Measurements from ENCODE around the gene SLC17A7. TPM values are rescaled to one million over a fixed set of nuclear protein-coding genes. Genes with fewer than 3 reads are reported as not detected.

Gene SLC17A7
- total RNA-seq = not detected in 2 replicates

DNA sequence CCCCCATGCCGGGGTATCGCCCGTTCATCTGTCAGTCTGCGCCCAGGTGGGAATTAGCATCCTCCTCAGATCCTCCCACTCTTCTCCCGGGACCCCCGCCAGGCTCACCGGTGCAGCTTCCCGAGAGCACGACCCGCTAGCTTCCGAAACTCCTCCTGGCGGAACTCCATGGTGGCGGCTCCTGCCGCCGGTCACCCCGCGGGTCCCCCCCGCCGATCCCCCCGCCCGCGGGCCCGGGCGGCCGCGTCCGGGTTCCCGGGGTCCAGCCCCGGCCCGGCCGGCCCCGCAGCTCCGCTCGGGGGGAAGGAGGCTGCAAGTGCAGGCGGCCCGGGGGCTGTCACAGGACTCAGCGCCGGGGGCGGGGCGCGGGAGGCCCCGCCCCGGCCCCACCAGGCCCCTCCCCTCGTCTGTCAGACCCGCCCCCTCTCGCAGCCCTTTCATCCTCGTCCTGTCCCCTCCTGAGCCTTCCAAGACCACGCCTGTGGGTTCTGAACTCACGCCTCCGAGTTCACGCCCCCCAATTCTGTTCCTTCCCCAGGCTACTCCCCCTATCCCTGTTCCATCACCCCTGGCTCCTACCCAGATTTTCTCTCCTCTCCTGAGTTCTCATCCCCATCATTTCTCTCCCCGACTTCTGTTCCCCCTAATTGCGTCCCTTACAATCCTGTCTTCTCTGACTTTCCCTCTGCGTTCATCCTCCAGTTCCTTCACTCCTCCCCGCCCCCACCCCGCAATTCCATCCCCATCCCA, at the start of gene SLC17A7:
Gene SLC17A7 (minus strand): TSS at position 318 of the 750 bp plus-strand sequence. CDS start 148 bp downstream, at position 170.

DNA sequence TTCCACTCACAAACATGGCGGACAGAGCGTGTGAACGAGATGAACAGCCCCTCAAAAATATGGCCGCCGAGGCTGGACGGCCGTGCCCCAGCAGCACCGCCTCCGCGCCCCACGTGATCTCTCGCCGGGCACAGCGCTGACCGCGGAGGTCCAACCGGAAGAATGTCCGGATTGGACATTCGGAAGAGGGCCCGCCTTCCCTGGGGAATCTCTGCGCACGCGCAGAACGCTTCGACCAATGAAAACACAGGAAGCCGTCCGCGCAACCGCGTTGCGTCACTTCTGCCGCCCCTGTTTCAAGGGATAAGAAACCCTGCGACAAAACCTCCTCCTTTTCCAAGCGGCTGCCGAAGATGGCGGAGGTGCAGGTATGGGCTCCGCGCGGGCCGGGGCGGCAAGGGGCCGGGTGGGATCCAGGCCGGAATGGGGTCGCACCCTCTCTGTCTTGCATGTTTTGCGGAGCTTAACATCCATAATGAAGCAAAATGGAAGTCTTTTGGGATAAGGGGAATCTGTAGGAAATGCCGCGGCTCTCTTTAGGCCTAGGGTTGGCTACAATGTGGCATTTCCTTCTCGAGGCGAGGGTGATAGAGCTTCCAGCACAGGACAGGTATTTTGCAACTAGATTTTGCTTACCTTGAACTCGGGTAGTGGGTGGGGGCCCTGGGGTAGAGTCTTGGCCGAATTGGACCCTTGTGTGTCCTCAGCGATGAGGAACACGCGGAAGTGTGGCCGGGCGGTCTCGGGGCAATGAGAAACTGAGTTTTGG, 46.1 kb upstream of the SLC17A7 start, which contains the start of gene RPL13A:
Gene RPL13A (plus strand): TSS at position 332 of the 769 bp plus-strand sequence. CDS start 22 bp downstream, at position 354.

GRCh38 chr19:49473868-49474541, 32.7 kb upstream of the SLC17A7 start, which contains the start of gene FLT3LG:
Gene FLT3LG (plus strand): TSS chr19:49474215. CDS start chr19:49474640, 425 bp downstream.

DNA sequence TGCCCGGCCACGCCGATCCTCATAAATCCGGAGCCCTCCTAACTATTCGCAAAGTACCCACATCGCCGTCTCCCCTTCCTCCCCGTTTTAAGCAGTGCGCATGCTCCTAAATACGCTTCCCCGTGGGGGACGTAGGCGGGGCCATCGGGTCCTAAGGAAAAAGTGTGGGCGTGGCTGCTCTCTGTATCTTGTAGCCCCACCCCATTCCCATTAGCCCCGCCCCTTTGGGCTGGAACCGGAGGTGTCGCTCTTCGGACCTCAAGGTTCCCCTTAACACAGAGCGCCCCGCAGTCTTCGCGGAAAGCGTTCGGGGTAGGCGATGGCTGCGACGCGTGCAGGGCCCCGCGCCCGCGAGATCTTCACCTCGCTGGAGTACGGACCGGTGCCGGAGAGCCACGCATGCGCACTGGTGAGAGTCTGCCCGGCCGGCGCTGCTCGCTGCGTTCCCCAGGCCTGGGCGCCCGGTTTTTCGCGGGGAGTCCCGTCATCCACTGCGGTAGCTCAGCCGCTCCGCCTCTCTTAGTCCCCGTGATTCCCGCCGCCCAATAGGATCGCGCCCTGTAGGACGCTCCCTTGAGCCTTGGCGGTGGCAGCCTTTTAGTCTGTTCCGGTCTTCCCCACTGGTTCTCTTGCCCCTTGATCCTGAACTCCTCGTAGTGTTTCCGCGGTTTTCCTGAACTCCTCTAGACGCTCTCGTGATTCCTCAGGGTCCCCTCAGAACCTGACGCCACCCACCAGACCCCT, 11.9 kb upstream of the SLC17A7 start, which contains the start of gene ALDH16A1:
Gene ALDH16A1 (plus strand): TSS at position 213 of the 744 bp plus-strand sequence. CDS start 107 bp downstream, at position 320.

GRCh38 chr19:49451430-49452181, 10.3 kb upstream of the SLC17A7 start, which contains the start of gene PIH1D1:
Gene PIH1D1 (minus strand): TSS chr19:49451814. CDS start chr19:49451574, 240 bp downstream.

DNA sequence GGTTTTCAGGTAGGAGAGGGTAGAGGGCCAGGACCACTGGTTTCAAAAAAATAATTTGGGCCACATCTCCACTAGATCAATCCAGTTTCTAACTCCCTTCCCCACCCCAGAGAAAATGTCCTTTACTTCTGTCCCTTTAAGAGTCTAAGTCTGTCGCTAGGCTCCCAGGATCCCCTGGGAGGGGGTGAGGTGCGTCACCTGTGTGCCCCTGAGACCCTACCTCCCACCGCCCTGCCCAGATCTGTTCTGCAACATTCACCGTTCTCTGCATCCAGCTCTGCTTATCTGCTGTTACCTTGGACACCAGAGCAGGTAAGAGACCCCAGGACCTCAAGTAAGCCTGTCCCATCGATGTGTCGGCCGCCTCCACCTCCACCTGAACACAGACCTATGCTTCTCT, 16.1 kb downstream of the SLC17A7 start, which contains the start of gene GFY:
Gene GFY (plus strand): TSS at position 211 of the 400 bp plus-strand sequence. CDS start 1,043 bp downstream, outside the sequence.

DNA sequence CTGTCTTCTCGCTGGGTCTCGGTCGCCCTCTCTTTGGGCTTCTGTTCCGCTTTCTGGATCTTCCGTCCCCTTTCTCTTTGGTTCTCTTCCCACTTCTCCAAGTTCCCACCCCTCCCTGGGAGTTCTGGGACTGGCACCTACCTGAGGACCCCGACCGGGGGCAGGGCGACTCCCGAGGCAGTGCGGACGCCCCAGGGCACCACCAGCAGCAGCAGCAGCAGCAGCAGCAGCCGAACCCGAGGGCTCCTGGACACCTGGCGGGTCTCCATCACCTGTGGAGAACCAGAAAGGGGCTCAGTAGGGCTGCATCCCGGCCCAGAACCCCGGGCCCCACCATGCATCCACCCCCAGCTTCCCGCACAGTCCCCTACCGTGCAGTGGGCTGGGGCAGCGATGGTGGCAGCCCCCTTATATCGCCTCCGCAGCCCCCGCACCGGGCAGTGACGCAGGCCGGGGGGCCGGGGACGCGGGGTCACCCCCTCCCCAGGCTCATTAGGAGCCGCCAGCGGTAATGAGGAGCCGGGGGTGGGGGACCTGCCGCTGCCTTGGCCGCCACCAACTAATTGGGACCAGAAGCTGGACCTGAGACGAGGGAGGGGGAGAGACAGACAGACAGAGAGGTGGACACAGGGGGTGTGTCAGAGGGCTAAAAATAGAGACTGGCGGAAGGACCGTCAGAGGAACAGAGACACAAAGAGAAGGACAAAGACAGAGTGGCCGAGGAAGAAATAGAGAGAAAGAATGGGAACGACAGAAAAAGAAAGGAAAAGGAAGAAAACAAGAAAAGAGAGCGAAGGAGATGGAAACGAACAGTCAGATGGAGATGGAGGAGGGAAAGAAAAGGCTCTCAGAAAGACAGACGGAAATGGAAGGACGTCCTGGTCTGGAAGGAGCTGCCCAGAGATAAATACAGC, 18.0 kb downstream of the SLC17A7 start, which contains the start of gene PTH2:
Gene PTH2 (minus strand): TSS at position 371 of the 914 bp plus-strand sequence. CDS start 102 bp downstream, at position 269.

DNA sequence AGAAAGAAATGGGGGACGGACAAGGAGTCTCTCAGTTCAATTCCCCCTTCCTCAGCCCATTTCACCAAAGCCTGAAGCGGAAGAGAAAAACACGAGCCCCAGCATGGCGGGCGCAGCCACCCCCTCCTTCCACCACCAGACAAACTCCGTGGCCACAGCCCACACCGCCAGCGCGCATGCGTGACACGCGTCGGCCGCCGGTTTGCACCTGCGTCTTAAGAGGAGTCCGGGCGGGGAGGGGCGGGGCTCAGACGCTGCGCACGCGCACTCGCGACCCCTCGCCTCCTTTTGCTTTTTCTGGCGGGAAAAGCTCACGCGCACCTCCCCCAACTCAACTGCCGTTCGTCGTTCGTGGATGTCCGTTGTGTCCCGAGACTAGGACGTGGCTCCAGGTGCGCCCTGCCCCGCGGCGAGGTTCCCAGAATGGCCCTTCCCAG, 53.4 kb downstream of the SLC17A7 start, which contains the start of gene KASH5:
Gene KASH5 (plus strand): TSS at position 314 of the 437 bp plus-strand sequence. CDS start 2,635 bp downstream, outside the sequence.

Other genes starting within 250 kb of the SLC17A7 start
- gene SLC6A16, start 116.3 kb downstream of the SLC17A7 start, total RNA-seq = 0.19 TPM in 1 of 2 replicates, not detected in the other
- gene CD37, start 106.1 kb downstream of the SLC17A7 start, total RNA-seq = not detected in 2 replicates
- gene TEAD2, start 79.1 kb downstream of the SLC17A7 start, total RNA-seq = 15.7 and 18.6 TPM in 2 replicates
- gene DKKL1, start 77.7 kb downstream of the SLC17A7 start, total RNA-seq = 0.50 TPM in 1 of 2 replicates, not detected in the other
- not detected in 2 replicates for gene KASH5, start 53.3 kb downstream of the SLC17A7 start, total RNA-seq
- not detected in 2 replicates for gene PTH2, start 18.1 kb downstream of the SLC17A7 start, total RNA-seq
- not detected in 2 replicates for gene GFY, start 16.1 kb downstream of the SLC17A7 start, total RNA-seq
- 53.4 and 57.2 TPM in 2 replicates for gene PIH1D1, start 10.3 kb upstream of the SLC17A7 start, total RNA-seq
- gene ALDH16A1, start 11.7 kb upstream of the SLC17A7 start, total RNA-seq = 36.9 and 95.8 TPM in 2 replicates
- gene FLT3LG, start 32.7 kb upstream of the SLC17A7 start, total RNA-seq = 3.9 and 8.8 TPM in 2 replicates
- gene RPL13A, start 46.1 kb upstream of the SLC17A7 start, total RNA-seq = 2,736 and 3,240 TPM in 2 replicates
- 5,849 and 6,378 TPM in 2 replicates for gene RPS11, start 54.9 kb upstream of the SLC17A7 start, total RNA-seq
- gene FCGRT, start 71.1 kb upstream of the SLC17A7 start, total RNA-seq = 141 and 188 TPM in 2 replicates
- 300 and 343 TPM in 2 replicates for gene RCN3, start 86.5 kb upstream of the SLC17A7 start, total RNA-seq
- gene NOSIP, start 139.0 kb upstream of the SLC17A7 start, total RNA-seq = 48.8 and 54.8 TPM in 2 replicates
- 0.29 and 3.6 TPM in 2 replicates for gene PRRG2, start 139.8 kb upstream of the SLC17A7 start, total RNA-seq
- 11.5 and 12.4 TPM in 2 replicates for gene PRR12, start 149.7 kb upstream of the SLC17A7 start, total RNA-seq
- 68.3 and 79.6 TPM in 2 replicates for gene RRAS, start 198.6 kb upstream of the SLC17A7 start, total RNA-seq
- gene SCAF1, start 200.7 kb upstream of the SLC17A7 start, total RNA-seq = 34.4 and 36.1 TPM in 2 replicates
- gene IRF3, start 224.3 kb upstream of the SLC17A7 start, total RNA-seq = 32.6 and 65.3 TPM in 2 replicates
- gene BCL2L12, start 224.4 kb upstream of the SLC17A7 start, total RNA-seq = 3.8 and 4.4 TPM in 2 replicates
- gene PRMT1, start 235.7 kb upstream of the SLC17A7 start, total RNA-seq = 117 and 145 TPM in 2 replicates
- not detected in 2 replicates for gene ADM5, start 248.1 kb upstream of the SLC17A7 start, total RNA-seq
- gene CPT1C, start 249.6 kb upstream of the SLC17A7 start, total RNA-seq = 3.7 and 11.4 TPM in 2 replicates

Measured in cardiac ventricle fibroblast (primary cell).